Panc1 (cell line): Measurements from ENCODE around the gene B9D1. TPM values are rescaled to one million over a fixed set of nuclear protein-coding genes. Genes with fewer than 3 reads are reported as not detected.

Source experiments
- ATAC-seq: fragments of 200-7000 bp; cut with Tn5 transposase; 2 replicates; pipeline ENCODE4 v1.9.1; 2020; ENCODE audit warnings: mild to moderate bottlenecking, moderate library complexity
- BruUV-seq: library from RNA; stranded (reverse); fragments of 400-500 nt; replicated peaks from 2 replicates; lab custom pipeline; 2021; lab: Mats Ljungman, UMichigan
- CTCF ChIA-PET: fragments of 300-600 bp; sonication (Branson Sonifier 250); formaldehyde crosslinking; loops from one replicate; lab custom pipeline; 2022; ENCODE audit warnings: antibody characterized with exemption; lab: Charles Lee
- POLR2A ChIA-PET: fragments of 300-600 bp; sonication (Branson Sonifier 250); formaldehyde crosslinking; loops from one replicate; lab custom pipeline; 2022; ENCODE audit warnings: antibody characterized with exemption; lab: Charles Lee
- DNase-seq: peaks from one replicate; pipeline ENCODE4 v3.0.0-alpha.2; 2010; ENCODE audit warnings: low read depth, low spot score
- H3K27ac ChIP-seq: 2 replicates; pipeline ENCODE4 v1.5.1; 2011; ENCODE audit warnings: mild to moderate bottlenecking, low read length, inconsistent platforms
- H3K27me3 ChIP-seq: fragments of 200-500 bp; sonication (Bioruptor generic); 2 replicates; pipeline ENCODE4 v1.6.0; 2014; ENCODE audit warnings: low read length, inconsistent platforms; ENCODE audit not compliant: control insufficient read depth, insufficient read depth
- H3K36me3 ChIP-seq: fragments of 200-500 bp; sonication (Bioruptor generic); 2 replicates; pipeline ENCODE4 v1.5.1; 2014; ENCODE audit warnings: inconsistent platforms, mild to moderate bottlenecking, low read length, moderate library complexity; ENCODE audit not compliant: control insufficient read depth, insufficient read depth
- H3K4me1 ChIP-seq: 2 replicates; pipeline ENCODE4 v1.5.1; 2011; ENCODE audit warnings: inconsistent platforms, mild to moderate bottlenecking, low read length, moderate library complexity; ENCODE audit not compliant: control insufficient read depth, insufficient read depth
- H3K4me3 ChIP-seq, 2 experiments: 2 replicates each; pipeline ENCODE4 v1.5.1; 2011 to 2012; ENCODE audit warnings: low read depth in 2 of 2, low read length in 2 of 2, mild to moderate bottlenecking in 2 of 2, inconsistent platforms in 1 of 2, moderate library complexity in 1 of 2
- H3K9me3 ChIP-seq: fragments of 200-500 bp; sonication (Bioruptor generic); 2 replicates; pipeline ENCODE4 v1.5.1; 2014; ENCODE audit warnings: low read depth, mild to moderate bottlenecking, inconsistent platforms, low read length, moderate library complexity; ENCODE audit not compliant: control insufficient read depth, insufficient read depth
- POLR2AphosphoS5 ChIP-seq: IDR thresholded peaks from 2 replicates; pipeline ENCODE4 v1.6.1; 2012; ENCODE audit warnings: mild to moderate bottlenecking, low read depth, low read length, moderate library complexity
- SIN3A ChIP-seq: IDR thresholded peaks from 2 replicates; pipeline ENCODE4 v1.6.1; 2012; ENCODE audit warnings: low read depth, mild to moderate bottlenecking, low read length, moderate library complexity, borderline replicate concordance; ENCODE audit not compliant: insufficient read depth
- TCF7L2 ChIP-seq: IDR thresholded peaks from 2 replicates; pipeline ENCODE4 v1.6.1; 2011; ENCODE audit warnings: mild to moderate bottlenecking, low read depth, low read length, inconsistent platforms
- in situ Hi-C: cut with HindIII; loops from 2 replicates; pipeline ENCODE4 v1.10.0; 2016; ENCODE audit warnings: low sequenced_read_pairs, low pct_unique_long_range_greater_than_20kb
- intact Hi-C: fragments of 100-400 bp; cut with micrococcal nuclease; formaldehyde crosslinking; loops from one replicate; pipeline ENCODE4 v1.10.0; 2022; ENCODE audit not compliant: unreplicated experiment
- total RNA-seq: library from RNA; stranded (reverse); gene quantifications from one replicate; pipeline ENCODE4 v1.2.1, GENCODE V29; 2021; ENCODE audit not compliant: unreplicated experiment
- TF ChIP-seq, protein P1 (sequence below): fragments of 450-650 bp; IDR thresholded peaks from 2 replicates; pipeline ENCODE4 v1.5.1; 2017; ENCODE audit warnings: mild to moderate bottlenecking
- TF ChIP-seq, protein P2 (sequence below), 2 experiments: IDR thresholded peaks; 2 replicates each; pipeline ENCODE4 v1.6.1; 2011 to 2012; ENCODE audit warnings: low read depth in 2 of 2, control low read depth in 1 of 2, low read length in 1 of 2, mild to moderate bottlenecking in 1 of 2, moderate library complexity in 1 of 2; ENCODE audit not compliant: insufficient read depth in 1 of 2

B9D1 gene
- total RNA-seq, 1 experiment from 2014 or later, result 19.1 TPM

DNA sequence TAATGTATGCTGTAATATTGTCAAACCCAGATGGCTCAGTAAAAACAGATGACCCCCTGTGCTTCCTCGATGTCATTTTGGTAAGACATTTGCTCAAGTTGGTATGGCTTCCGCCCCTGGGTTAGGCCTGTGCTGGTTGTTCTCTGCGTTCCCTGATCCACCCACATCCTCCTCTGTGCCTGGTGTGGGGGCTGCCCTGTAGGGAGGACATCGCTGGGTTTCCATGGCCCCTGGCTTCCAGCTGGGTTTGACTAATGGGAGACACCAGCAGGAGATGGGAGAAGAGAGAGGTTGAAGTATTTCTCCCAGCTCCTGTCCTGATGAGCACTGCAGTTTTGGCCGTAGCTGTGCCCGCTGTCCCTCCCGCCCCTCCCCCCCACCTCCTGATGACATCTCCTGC lies 28.9 kb upstream of the B9D1 start:
- no peak overlapping the region for H3K27ac ChIP-seq
- H3K4me1 ChIP-seq, result peaks cover 8% of the 10 kb centered on the region
- DNase-seq, result no peak
- H3K9me3 ChIP-seq, result no peaks in the 10 kb centered on the region
- no peaks in the 10 kb centered on the region for H3K36me3 ChIP-seq
- no peaks in the 10 kb centered on the region for H3K27me3 ChIP-seq
- ChIA-PET CTCF (no interaction called here), POLR2A (no interaction called here)
- no peak for TF ChIP-seq POLR2AphosphoS5
- no TSS peak for BruUV-seq
- in situ Hi-C loops, result no loop called here
- ATAC-seq, result no peak
- no peak overlapping the region for H3K4me3 ChIP-seq
- intact Hi-C loops, result no loop called here

DNA sequence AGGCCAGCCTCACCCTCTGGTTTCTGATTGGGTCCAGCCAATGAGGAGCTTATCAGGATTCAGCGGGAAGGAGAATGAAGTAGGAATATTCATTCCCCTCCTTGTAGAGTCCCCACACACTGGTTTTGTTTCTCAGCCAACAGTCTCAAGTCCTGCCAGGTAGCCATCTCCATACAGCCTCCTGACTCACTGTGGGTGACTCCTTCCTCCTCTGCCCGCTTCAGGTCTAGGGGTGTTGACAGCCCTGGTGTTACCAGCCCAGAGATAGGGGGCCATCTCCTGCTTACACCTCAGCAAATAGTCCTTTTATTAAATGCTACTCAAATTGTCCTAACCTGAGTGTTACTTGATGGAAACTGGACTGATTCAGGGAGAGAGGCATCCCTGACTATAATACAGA lies 28.4 kb upstream of the B9D1 start:
- H3K36me3 ChIP-seq, result no peaks in the 10 kb centered on the region
- no peaks in the 10 kb centered on the region for H3K27me3 ChIP-seq
- no peak overlapping the region for H3K27ac ChIP-seq
- TF ChIP-seq POLR2AphosphoS5 (no peak), SIN3A (no peak), TCF7L2 (no peak)
- TF ChIP-seq, protein P1, sequence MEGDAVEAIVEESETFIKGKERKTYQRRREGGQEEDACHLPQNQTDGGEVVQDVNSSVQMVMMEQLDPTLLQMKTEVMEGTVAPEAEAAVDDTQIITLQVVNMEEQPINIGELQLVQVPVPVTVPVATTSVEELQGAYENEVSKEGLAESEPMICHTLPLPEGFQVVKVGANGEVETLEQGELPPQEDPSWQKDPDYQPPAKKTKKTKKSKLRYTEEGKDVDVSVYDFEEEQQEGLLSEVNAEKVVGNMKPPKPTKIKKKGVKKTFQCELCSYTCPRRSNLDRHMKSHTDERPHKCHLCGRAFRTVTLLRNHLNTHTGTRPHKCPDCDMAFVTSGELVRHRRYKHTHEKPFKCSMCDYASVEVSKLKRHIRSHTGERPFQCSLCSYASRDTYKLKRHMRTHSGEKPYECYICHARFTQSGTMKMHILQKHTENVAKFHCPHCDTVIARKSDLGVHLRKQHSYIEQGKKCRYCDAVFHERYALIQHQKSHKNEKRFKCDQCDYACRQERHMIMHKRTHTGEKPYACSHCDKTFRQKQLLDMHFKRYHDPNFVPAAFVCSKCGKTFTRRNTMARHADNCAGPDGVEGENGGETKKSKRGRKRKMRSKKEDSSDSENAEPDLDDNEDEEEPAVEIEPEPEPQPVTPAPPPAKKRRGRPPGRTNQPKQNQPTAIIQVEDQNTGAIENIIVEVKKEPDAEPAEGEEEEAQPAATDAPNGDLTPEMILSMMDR, result no peak
- TF ChIP-seq, protein P2, sequence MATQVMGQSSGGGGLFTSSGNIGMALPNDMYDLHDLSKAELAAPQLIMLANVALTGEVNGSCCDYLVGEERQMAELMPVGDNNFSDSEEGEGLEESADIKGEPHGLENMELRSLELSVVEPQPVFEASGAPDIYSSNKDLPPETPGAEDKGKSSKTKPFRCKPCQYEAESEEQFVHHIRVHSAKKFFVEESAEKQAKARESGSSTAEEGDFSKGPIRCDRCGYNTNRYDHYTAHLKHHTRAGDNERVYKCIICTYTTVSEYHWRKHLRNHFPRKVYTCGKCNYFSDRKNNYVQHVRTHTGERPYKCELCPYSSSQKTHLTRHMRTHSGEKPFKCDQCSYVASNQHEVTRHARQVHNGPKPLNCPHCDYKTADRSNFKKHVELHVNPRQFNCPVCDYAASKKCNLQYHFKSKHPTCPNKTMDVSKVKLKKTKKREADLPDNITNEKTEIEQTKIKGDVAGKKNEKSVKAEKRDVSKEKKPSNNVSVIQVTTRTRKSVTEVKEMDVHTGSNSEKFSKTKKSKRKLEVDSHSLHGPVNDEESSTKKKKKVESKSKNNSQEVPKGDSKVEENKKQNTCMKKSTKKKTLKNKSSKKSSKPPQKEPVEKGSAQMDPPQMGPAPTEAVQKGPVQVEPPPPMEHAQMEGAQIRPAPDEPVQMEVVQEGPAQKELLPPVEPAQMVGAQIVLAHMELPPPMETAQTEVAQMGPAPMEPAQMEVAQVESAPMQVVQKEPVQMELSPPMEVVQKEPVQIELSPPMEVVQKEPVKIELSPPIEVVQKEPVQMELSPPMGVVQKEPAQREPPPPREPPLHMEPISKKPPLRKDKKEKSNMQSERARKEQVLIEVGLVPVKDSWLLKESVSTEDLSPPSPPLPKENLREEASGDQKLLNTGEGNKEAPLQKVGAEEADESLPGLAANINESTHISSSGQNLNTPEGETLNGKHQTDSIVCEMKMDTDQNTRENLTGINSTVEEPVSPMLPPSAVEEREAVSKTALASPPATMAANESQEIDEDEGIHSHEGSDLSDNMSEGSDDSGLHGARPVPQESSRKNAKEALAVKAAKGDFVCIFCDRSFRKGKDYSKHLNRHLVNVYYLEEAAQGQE (IDR thresholded peaks at IDR 0.05; ENCODE audit: insufficient read depth in 1 of 2, low read depth in 2 of 2, low read length in 1 of 2), result no peak
- in situ Hi-C loops (no loop called here), intact Hi-C loops (no loop called here)
- ATAC-seq (no peak), DNase-seq (no peak)
- ChIA-PET CTCF (no interaction called here), POLR2A (no interaction called here)
- H3K9me3 ChIP-seq, result no peaks in the 10 kb centered on the region
- BruUV-seq, result no TSS peak
- H3K4me3 ChIP-seq, result no peak overlapping the region
- H3K4me1 ChIP-seq, result peaks cover 12% of the 10 kb centered on the region

DNA sequence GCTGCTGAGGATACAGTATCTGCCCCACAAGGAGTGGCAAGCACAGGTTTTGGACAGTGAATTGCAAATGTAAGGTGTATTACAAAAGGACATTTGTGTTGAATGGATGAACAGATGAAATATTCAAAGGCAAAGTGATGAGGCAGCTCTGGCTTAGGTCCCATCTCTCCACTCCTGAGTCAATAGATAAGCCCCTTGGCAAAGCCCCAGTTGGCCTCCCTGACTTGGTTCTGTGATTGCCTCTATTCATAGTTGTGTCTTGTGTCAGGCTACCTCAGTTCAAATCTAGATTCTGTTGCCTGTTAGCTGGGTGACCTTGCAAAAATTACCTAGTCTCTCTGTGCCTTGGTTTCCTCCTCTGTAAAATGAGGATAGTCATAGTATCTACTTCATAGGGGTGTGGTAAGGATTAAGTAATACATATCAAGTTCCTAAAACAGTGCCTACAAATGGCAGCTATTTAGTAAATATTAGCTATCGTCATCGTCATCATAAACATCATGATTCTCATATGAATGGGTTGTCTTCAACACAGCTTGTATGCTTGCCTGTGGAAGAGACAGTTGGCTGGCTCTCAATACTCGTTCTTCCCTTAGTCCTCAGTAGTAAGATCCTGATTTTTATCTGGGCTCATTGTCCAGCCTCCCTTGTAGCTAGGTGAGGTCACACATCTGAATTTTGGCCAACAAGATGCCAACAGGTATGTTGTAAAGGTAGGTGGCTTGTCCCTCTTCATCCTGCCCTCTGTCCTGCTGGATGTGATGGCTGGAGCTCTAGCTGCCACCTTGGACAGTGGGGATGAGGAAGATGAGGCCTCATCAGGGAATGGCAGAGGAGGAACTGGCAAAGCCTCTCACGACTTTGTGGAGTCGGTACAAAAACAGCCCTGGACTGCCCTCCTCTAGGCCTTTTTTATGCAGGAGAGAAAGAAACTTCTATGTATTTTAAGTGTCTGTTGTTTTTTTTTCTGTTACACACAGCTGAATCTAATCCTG lies 26.6 kb upstream of the B9D1 start:
- intact Hi-C loops (no loop called here), in situ Hi-C loops (no loop called here)
- POLR2A ChIA-PET, result no interaction called here
- Histone ChIP-seq H3K27ac (no peak overlapping the region), H3K4me1 (peaks cover 12% of the 10 kb centered on the region), H3K36me3 (no peaks in the 10 kb centered on the region), H3K27me3 (no peaks in the 10 kb centered on the region), H3K4me3 (no peak overlapping the region), H3K9me3 (no peaks in the 10 kb centered on the region)
- no peak for ATAC-seq
- CTCF ChIA-PET, result no interaction called here
- DNase-seq, result no peak
- no TSS peak for BruUV-seq
- no peak for TF ChIP-seq TCF7L2
- TF ChIP-seq, protein P2 (IDR thresholded peaks at IDR 0.05; ENCODE audit: insufficient read depth in 1 of 2, low read depth in 2 of 2, low read length in 1 of 2), result no peak
- TF ChIP-seq SIN3A, result no peak
- TF ChIP-seq, protein P1, result no peak
- no peak for TF ChIP-seq POLR2AphosphoS5
